Ovary (tissue), 9 donors: ENCODE results near the gene MRPS25. TPM values are rescaled to one million over a fixed set of nuclear protein-coding genes. Genes with fewer than 3 reads are reported as not detected.

Experiments
- DNase-seq, 5 donors: peaks; one replicate each; pipeline ENCODE4 v3.0.0-alpha.2; 2019 to 2020
- H3K27ac ChIP-seq, 2 donors: fragments of 200-600 bp; one replicate each; pipeline versions ENCODE4 v1.5.1 to v1.8.0; 2019 to 2022
- H3K27me3 ChIP-seq: fragments of 200-600 bp; one replicate; pipeline ENCODE4 v1.8.0; 2022
- H3K36me3 ChIP-seq: fragments of 200-600 bp; sonication (generic); one replicate; pipeline ENCODE4 v1.5.1; 2019
- H3K4me1 ChIP-seq: one replicate; pipeline ENCODE4 v1.8.1; 2013; ENCODE audit warnings: mild to moderate bottlenecking, moderate library complexity; ENCODE audit not compliant: insufficient read depth
- H3K4me3 ChIP-seq: fragments of 200-600 bp; sonication (generic); one replicate; pipeline ENCODE4 v1.5.1; 2017
- H3K9me3 ChIP-seq, 2 donors: fragments of 200-600 bp in 1 of 2; sonication (generic) in 1 of 2; one replicate each; pipeline versions ENCODE4 v1.5.1 to v1.8.1; 2013 to 2019; ENCODE audit warnings: mild to moderate bottlenecking in 1 of 2, moderate library complexity in 1 of 2
- CTCF ChIP-seq, 3 donors: fragments of 450-650 bp in 2 of 3; fragments of 200-600 bp in 1 of 3; IDR thresholded peaks; one replicate each; pipeline versions ENCODE4 v1.5.1 to v1.8.0; 2016 to 2022; ENCODE audit warnings: antibody characterized with exemption in 3 of 3, mild to moderate bottlenecking in 1 of 3
- EP300 ChIP-seq: sonication (generic); formaldehyde crosslinking; IDR thresholded peaks from one replicate; pipeline ENCODE4 v1.6.1; 2017; ENCODE audit warnings: antibody characterized with exemption
- POLR2A ChIP-seq: fragments of 450-650 bp; IDR thresholded peaks from one replicate; pipeline ENCODE4 v1.6.1; 2017; ENCODE audit warnings: antibody characterized with exemption, mild to moderate bottlenecking, moderate library complexity
- WGBS, 3 donors: extraction: QIAGEN DNeasy Blood & Tissue Kit in 1 of 3; methylation state at CpG; one replicate each; pipeline versions ENCODE4 v1.1.5 to v1.1.7; 2013 to 2017; 5-methylcytosine and 5-hydroxymethylcytosine counted together
- intact Hi-C, 4 donors: fragments of 100-400 bp; cut with DNase I; formaldehyde crosslinking; loops; one replicate each; pipeline versions ENCODE4 v1.11.0 to v1.15.1; 2022 to 2023
- polyA plus RNA-seq, 2 donors: library from polyadenylated mRNA; stranded (reverse); fragments of 200-250 nt in 1 of 2; fragments of 350-450 nt in 1 of 2; fragmentation: Illumina TruSeq in 1 of 2; extraction: RNeasy Lipid Tissue Mini Kit (QIAGEN cat#74804) in 1 of 2; gene quantifications; one replicate each; pipeline ENCODE4 v1.2.3, GENCODE V29; 2013 to 2014
- total RNA-seq, 7 donors: library from RNA; depleted of rRNA in 2 of 7; stranded (reverse); fragments of >200 nt in 2 of 7; fragmentation: NEBNext Ultra II Directional in 3 of 7; extraction: Animal tissue kit (Norgen Biotek cat#: 25700) in 3 of 7; gene quantifications; one replicate each; pipeline versions ENCODE4 v1.1.0 to v1.2.4, GENCODE V29; 2016 to 2023
- donor health status: DM: no; HTN: no; CAD: no; lungs with moderate emphysema.
- donor health status: DM: no; HTN: no; CAD: no.
- donor health status: Bipolar disorder and iron deficiency.
- donor health status: DM: yes; HTN: yes; CAD: no.
- donor health status: DM: no; HTN: no; CAD: no.
- donor health status: DM: yes; HTN: yes; CAD: no.

Gene MRPS25
- total and polyA plus RNA-seq, 9 donors = 22.5 to 50.5 (median 34.1) TPM

- DNase-seq = peak in 1 of 5 donors; percentile 28
- WGBS, 3 donors = 30 to 41% (median 37%) methylated on average over 4 of the region's 4 CpGs
- H3K27ac ChIP-seq = no peak overlapping the region
- intact Hi-C loops = no loop called here
- peaks cover 8% of the 10 kb centered on the region for H3K4me1 ChIP-seq
- H3K27me3 ChIP-seq = no peaks in the 10 kb centered on the region
- H3K4me3 ChIP-seq = no peak overlapping the region
- TF ChIP-seq CTCF (IDR thresholded peaks at IDR 0.05) (no peak), EP300 (no peak), POLR2A (no peak)
- no peaks in the 10 kb centered on the region for H3K9me3 ChIP-seq
- H3K36me3 ChIP-seq = no peaks in the 10 kb centered on the region
Measured at GRCh38 chr3:15102256-15102655, 37.1 kb upstream of the MRPS25 start.

GRCh38 chr3:15099364-15100098, 34.4 kb upstream of the MRPS25 start:
- peak in 1 of 5 donors; percentile 23 for DNase-seq
- H3K4me1 ChIP-seq = peaks cover 10% of the 10 kb centered on the region
- TF ChIP-seq EP300 = no peak
- no peak for TF ChIP-seq CTCF (IDR thresholded peaks at IDR 0.05)
- no peak for TF ChIP-seq POLR2A
- WGBS, 3 donors = 7 to 14% (median 12%) methylated on average over 19 of the region's 19 CpGs
- H3K9me3 ChIP-seq = no peaks in the 10 kb centered on the region
- peak overlapping the region; percentile 74 for H3K4me3 ChIP-seq
- H3K27ac ChIP-seq = peak overlapping the region; percentile 18 to 61
- no peaks in the 10 kb centered on the region for H3K36me3 ChIP-seq
- intact Hi-C loops = no loop called here
- H3K27me3 ChIP-seq = no peaks in the 10 kb centered on the region

- WGBS, 3 donors = 0 to 1% (median 0%) methylated on average over 64 to 72 of the region's 72 CpGs
- DNase-seq = peak; percentile 90 to 96 (median 93)
- no peaks in the 10 kb centered on the region for H3K9me3 ChIP-seq
- TF ChIP-seq POLR2A = peak; percentile 34
- TF ChIP-seq CTCF (IDR thresholded peaks at IDR 0.05) = no peak
- peak within 1 kb of the TSS; percentile 32 to 61 for H3K27ac ChIP-seq
- no peaks in the 10 kb centered on the region for H3K27me3 ChIP-seq
- peak within 1 kb of the TSS; percentile 74 for H3K4me3 ChIP-seq
- H3K36me3 ChIP-seq = no peaks in the 10 kb centered on the region
- peaks cover 10% of the 10 kb centered on the region for H3K4me1 ChIP-seq
- intact Hi-C loops = no loop called here
Measured at GRCh38 chr3:15098503-15099363, 33.6 kb upstream of the MRPS25 start, which contains the start of gene RBSN. TSS of gene RBSN (minus strand) at chr3:15099148. CDS start at chr3:15096120, 3,028 bp downstream.

- WGBS, 3 donors = 37 to 54% (median 44%) methylated on average over 6 of the region's 6 CpGs
- Histone ChIP-seq H3K9me3 (no peaks in the 10 kb centered on the region), H3K4me3 (peak overlapping the region; percentile 74), H3K27me3 (no peaks in the 10 kb centered on the region), H3K4me1 (peaks cover 10% of the 10 kb centered on the region), H3K36me3 (no peaks in the 10 kb centered on the region), H3K27ac (no peak overlapping the region)
- no peak for DNase-seq
- TF ChIP-seq EP300 (no peak), POLR2A (no peak), CTCF (IDR thresholded peaks at IDR 0.05) (no peak)
- intact Hi-C loops = no loop called here
Measured at GRCh38 chr3:15097891-15098290, 32.8 kb upstream of the MRPS25 start.
